HFF-Myc (cell line): Measurements from ENCODE around the gene CSNK2A2.
A peak's percentile ranks its signal among the peaks of the same experiment; 100 is the strongest.

Experiments used
- DNase-seq: peaks from one replicate; pipeline ENCODE4 v3.0.0-alpha.2; 2011; ENCODE audit warnings: low read depth; ENCODE audit errors: extremely low read depth
- H3K4me3 ChIP-seq: replicated peaks from 2 replicates; pipeline ENCODE4 v1.5.1; 2011; ENCODE audit warnings: low read depth, mild to moderate bottlenecking, control low read depth, low read length
- TF ChIP-seq, protein P1 (sequence below): IDR thresholded peaks from 2 replicates; pipeline ENCODE4 v1.5.1; 2012; ENCODE audit warnings: mild to moderate bottlenecking, low read depth, low read length, control low read depth; ENCODE audit errors: missing control alignments

The CSNK2A2 gene

GRCh38 chr16:58198022-58198683, at the start of gene CSNK2A2:
TSS of gene CSNK2A2 (minus strand) at chr16:58198106. CDS start at chr16:58197736, 370 bp downstream.
- TF ChIP-seq, protein P1, sequence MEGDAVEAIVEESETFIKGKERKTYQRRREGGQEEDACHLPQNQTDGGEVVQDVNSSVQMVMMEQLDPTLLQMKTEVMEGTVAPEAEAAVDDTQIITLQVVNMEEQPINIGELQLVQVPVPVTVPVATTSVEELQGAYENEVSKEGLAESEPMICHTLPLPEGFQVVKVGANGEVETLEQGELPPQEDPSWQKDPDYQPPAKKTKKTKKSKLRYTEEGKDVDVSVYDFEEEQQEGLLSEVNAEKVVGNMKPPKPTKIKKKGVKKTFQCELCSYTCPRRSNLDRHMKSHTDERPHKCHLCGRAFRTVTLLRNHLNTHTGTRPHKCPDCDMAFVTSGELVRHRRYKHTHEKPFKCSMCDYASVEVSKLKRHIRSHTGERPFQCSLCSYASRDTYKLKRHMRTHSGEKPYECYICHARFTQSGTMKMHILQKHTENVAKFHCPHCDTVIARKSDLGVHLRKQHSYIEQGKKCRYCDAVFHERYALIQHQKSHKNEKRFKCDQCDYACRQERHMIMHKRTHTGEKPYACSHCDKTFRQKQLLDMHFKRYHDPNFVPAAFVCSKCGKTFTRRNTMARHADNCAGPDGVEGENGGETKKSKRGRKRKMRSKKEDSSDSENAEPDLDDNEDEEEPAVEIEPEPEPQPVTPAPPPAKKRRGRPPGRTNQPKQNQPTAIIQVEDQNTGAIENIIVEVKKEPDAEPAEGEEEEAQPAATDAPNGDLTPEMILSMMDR: peak; percentile 17
- DNase-seq: peak; percentile 6
- H3K4me3 ChIP-seq: peak within 1 kb of the TSS; percentile 91

DNA sequence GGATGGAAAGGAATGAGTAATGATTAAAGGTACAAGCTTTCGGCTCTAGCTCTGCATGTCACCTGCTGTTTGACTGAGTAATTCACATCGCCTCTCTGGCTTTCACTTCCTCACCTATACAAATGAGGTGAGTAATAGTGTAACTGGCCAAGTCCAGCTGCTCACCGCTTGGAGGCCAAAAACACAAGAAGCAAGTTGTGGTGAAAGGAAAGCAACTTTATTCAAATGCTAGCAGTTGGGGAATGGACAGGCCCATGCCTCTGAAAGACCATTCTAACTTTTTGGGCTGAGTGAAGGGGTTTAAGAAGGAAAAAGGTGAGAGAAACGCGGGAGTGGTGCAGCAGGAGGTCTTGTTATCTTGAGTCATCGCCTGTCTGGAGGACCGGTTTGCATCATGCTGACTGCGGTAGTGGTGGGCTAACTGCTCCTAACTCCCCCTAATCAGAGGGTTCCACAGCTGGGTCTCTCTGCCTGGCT, 45.7 kb upstream of the CSNK2A2 start:
- TF ChIP-seq, protein P1: no peak
- DNase-seq: no peak
- no peak overlapping the region for H3K4me3 ChIP-seq

- no peak for DNase-seq
- TF ChIP-seq, protein P1: no peak
- H3K4me3 ChIP-seq: no peak overlapping the region
These were observed 38.9 kb upstream of the CSNK2A2 start for GRCh38 chr16:58236831-58237230.

- TF ChIP-seq, protein P1: no peak
- H3K4me3 ChIP-seq: peak overlapping the region; percentile 30
- peak; percentile 20 for DNase-seq
These were observed 38.4 kb upstream of the CSNK2A2 start for GRCh38 chr16:58236231-58236690.

DNA sequence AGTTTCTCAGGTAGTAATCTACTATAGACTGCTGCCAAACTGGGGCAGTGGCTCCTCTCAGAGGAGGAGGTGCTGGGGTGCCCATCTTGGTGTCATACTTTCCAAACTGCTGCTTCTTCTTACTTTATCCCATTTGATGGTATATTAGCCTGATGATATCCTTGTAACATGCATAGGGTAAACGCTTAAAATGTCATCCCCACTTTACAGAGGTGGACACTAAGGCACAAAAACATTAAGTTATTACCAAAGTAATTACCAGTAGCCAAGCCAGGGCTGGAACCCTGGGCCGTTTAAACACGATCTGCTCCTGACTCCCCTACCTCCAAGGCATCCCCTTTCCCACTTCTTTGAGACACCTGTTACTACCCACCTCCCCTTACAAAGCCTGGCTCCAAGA, 37.8 kb upstream of the CSNK2A2 start:
- H3K4me3 ChIP-seq: no peak overlapping the region
- DNase-seq: no peak
- TF ChIP-seq, protein P1: no peak

DNA sequence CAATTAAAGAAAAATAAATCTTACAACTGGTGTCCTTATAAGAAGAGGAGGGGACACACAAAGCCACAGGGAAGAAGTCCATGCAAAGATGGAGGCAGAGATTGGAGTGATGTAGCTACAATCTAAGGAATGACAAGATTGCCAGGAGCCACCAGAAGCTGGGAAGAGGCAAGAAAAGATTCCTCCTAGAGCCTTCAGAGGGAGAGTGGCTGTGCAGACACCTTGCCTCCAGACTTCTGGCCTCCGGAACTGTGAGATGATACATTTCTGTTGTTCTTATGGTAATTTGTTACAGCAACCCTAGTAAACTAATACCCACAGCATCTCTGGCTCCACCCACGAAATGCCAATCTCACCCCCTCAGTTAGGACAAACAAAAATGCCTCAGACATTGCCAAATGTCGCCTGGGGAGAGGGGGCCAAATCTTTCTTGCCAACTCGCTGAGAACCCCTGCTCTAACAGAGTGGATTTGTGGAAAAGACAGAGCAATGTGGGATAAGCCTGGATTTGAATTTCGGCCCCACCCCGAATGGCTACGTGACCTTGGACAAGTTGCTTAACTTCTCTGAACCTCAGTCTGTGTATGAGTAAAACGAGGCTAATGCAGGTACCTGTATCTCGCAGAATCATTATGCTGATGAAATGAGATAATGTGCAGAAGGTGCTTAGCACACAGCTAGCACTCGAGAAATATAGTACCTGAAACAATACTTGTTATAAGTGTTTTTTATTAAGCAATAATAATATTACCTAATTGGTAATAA, 37.1 kb upstream of the CSNK2A2 start:
- TF ChIP-seq, protein P1: no peak
- no peak overlapping the region for H3K4me3 ChIP-seq
- DNase-seq: no peak
